ENCODE data around the gene CD6. TPM values are rescaled to one million over a fixed set of nuclear protein-coding genes. Genes with fewer than 3 reads are reported as not detected.

CD6 gene
- total and polyA plus RNA-seq, 7 donors: under 0.01 to 14.1 (median 0.98) TPM; not detected in 1

GRCh38 chr11:60955571-60955970 lies 15.9 kb upstream of the CD6 start:
- no peaks in the 10 kb centered on the region for H3K36me3 ChIP-seq
- DNase-seq: no peak
- H3K4me3 ChIP-seq: no peak overlapping the region
- TF ChIP-seq CTCF (IDR thresholded peaks at IDR 0.05): no peak
- no peak for TF ChIP-seq POLR2AphosphoS5 (IDR thresholded peaks at IDR 0.05)
- TF ChIP-seq POLR2A (IDR thresholded peaks at IDR 0.05): no peak
- no peak for TF ChIP-seq EP300 (IDR thresholded peaks at IDR 0.05)
- peaks cover 0 to 16% (median 12%) of the 10 kb centered on the region in 4 donors for H3K4me1 ChIP-seq
- H3K9me3 ChIP-seq: no peaks in the 10 kb centered on the region
- H3K27ac ChIP-seq: no peak overlapping the region
- 41 to 47% methylated on average over 5 of the region's 5 CpGs for WGBS, 2 donors
- intact Hi-C loops (cut with DNase I): no loop called here
- no peaks in the 10 kb centered on the region for H3K27me3 ChIP-seq

GRCh38 chr11:60957188-60957587 lies 14.3 kb upstream of the CD6 start:
- Histone ChIP-seq H3K27ac (no peak overlapping the region), H3K36me3 (no peaks in the 10 kb centered on the region), H3K9me3 (no peaks in the 10 kb centered on the region), H3K4me3 (no peak overlapping the region), H3K27me3 (no peaks in the 10 kb centered on the region), H3K4me1 (peaks cover 0 to 7% (median 4%) of the 10 kb centered on the region in 4 donors)
- no peak for DNase-seq
- intact Hi-C loops (cut with DNase I): no loop called here
- 86 to 88% methylated on average over 4 of the region's 4 CpGs for WGBS, 2 donors
- TF ChIP-seq POLR2A (IDR thresholded peaks at IDR 0.05) (no peak), POLR2AphosphoS5 (IDR thresholded peaks at IDR 0.05) (no peak), EP300 (IDR thresholded peaks at IDR 0.05) (no peak)

DNA sequence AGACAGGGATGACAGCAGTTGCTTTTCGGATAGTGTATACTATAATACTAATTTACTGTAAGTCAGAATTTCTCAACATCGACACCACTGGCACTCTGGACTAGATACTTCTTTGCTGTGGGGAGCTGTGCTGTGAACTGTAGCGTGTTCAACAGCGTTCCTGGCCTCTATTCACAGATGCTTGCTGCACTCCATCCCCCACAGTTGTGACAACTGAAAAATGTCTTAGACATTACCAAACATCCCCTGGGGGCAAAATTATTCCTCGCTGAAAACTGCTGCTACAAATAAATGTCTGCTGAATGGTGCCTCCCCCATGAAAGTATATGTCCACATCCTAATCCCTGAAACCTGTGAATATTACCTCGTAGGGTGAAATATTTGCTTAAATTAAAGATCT lies 12.0 kb upstream of the CD6 start:
- H3K27ac ChIP-seq: no peak overlapping the region
- H3K4me3 ChIP-seq: no peak overlapping the region
- no peaks in the 10 kb centered on the region for H3K4me1 ChIP-seq
- no peak for DNase-seq
- no peak for TF ChIP-seq POLR2AphosphoS5 (IDR thresholded peaks at IDR 0.05)
- TF ChIP-seq EP300 (IDR thresholded peaks at IDR 0.05): no peak
- TF ChIP-seq CTCF (IDR thresholded peaks at IDR 0.05): no peak
- no peak for TF ChIP-seq POLR2A (IDR thresholded peaks at IDR 0.05)
- no peaks in the 10 kb centered on the region for H3K36me3 ChIP-seq
- H3K9me3 ChIP-seq: no peaks in the 10 kb centered on the region
- WGBS, 2 donors: 79 to 89% methylated on average over 6 of the region's 6 CpGs
- intact Hi-C loops (cut with DNase I): no loop called here
- H3K27me3 ChIP-seq: no peaks in the 10 kb centered on the region

DNA sequence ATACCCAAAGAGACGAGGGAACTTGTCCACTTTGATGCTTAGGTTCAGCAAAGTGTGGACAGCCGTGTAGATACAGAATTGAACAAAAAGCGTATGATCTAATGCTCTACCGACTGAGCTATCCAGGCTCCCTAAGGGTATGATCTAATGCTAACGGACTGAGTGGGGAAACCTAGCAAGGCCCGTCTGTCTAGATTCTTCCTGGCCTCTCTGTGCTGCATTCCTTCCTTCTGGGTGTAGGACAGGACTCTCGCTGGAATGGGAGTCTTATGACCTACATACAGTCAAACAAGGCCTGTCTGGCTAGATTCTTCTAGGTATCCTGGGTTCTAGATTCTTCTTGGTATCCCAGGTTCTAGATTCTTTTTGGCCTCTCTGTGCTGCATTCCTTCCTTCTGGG lies 11.1 kb upstream of the CD6 start:
- no peak for DNase-seq
- WGBS, 2 donors: 90 to 95% methylated on average over 7 of the region's 7 CpGs
- intact Hi-C loops (cut with DNase I): no loop called here
- H3K4me1 ChIP-seq: no peaks in the 10 kb centered on the region
- H3K9me3 ChIP-seq: no peaks in the 10 kb centered on the region
- H3K36me3 ChIP-seq: no peaks in the 10 kb centered on the region
- TF ChIP-seq POLR2AphosphoS5 (IDR thresholded peaks at IDR 0.05) (no peak), POLR2A (IDR thresholded peaks at IDR 0.05) (no peak), EP300 (IDR thresholded peaks at IDR 0.05) (no peak), CTCF (IDR thresholded peaks at IDR 0.05) (no peak)
- H3K4me3 ChIP-seq: no peak overlapping the region
- no peak overlapping the region for H3K27ac ChIP-seq
- no peaks in the 10 kb centered on the region for H3K27me3 ChIP-seq

DNA sequence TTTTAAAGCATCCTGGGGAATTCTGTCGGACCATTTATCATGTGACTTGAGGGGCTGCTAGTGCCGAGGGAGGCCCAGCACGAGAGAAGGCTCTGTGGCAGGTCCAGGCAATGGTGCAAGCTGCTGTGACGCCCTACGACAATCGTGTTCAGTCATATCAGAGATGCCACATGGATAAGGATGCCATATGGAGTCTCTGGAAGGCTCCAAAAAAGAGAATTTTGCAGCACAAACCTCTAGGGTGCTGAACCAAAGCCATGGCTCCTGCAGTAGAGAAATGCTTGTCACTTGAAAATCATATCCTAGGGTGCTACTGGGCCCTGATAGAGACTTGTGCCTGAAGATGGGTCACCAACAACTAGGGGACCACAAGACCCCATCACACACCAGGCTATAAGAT lies 6.7 kb upstream of the CD6 start:
- intact Hi-C loops (cut with DNase I): no loop called here
- WGBS, 2 donors: 87 to 89% methylated on average over 6 of the region's 6 CpGs
- H3K36me3 ChIP-seq: no peaks in the 10 kb centered on the region
- H3K27ac ChIP-seq: no peak overlapping the region
- DNase-seq: no peak
- no peaks in the 10 kb centered on the region for H3K9me3 ChIP-seq
- H3K27me3 ChIP-seq: no peaks in the 10 kb centered on the region
- H3K4me1 ChIP-seq: no peaks in the 10 kb centered on the region
- TF ChIP-seq EP300 (IDR thresholded peaks at IDR 0.05) (no peak), CTCF (IDR thresholded peaks at IDR 0.05) (no peak), POLR2A (IDR thresholded peaks at IDR 0.05) (no peak), POLR2AphosphoS5 (IDR thresholded peaks at IDR 0.05) (no peak)
- H3K4me3 ChIP-seq: no peak overlapping the region
